Activated CD4-positive, alpha-beta T cell treated with anti-CD3 and anti-CD28 coated beads for 1 hour (primary cell): ENCODE data around the gene FRMD8.

Experiments
- DNase-seq: peaks from one replicate; pipeline ENCODE4 v3.0.0-alpha.2; 2020

FRMD8 gene

GRCh38 chr11:65386307-65387140 is at the start of gene FRMD8:
TSS of gene FRMD8 (plus strand) at chr11:65386637. CDS start at chr11:65387037, 400 bp downstream.
- peak; percentile 85 for DNase-seq

DNA sequence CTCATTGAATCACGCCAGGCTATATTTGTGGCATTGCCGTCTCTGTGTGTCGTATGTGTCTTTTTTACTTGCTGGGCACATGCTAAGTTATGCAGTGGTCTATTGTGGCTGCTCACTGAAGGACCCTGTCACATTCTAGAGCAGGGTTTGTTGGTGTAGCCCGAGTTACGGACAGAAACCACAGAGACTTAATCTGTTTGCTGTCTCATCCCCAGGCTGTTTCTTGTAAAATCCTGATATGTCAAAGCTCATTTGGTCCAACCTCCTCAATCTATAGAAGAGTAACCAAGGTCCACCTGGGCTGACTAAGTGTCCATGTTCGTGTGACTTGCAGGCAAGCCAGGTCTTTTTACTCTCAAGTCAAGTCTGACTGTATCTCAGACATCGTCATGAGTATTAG is 47.8 kb upstream of the FRMD8 start:
- DNase-seq: no peak

DNA sequence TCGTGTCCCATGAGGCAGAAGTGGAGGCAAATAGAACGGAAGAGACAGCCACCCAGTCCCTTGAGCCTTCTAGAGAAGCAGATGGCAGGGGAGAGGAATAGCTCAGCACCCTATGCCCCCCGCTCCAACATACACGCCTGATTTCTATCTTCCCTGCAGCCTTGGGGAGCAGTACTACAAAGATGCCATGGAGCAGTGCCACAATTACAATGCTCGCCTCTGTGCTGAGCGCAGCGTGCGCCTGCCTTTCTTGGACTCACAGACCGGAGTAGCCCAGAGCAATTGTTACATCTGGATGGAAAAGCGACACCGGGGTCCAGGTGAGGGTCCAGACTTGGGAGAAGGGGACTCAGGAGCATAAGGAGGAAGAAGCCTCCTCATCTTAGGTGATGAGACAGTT is 46.2 kb upstream of the FRMD8 start:
- no peak for DNase-seq

- no peak for DNase-seq
Observed at GRCh38 chr11:65341856-65342255, 44.6 kb upstream of the FRMD8 start.

DNA sequence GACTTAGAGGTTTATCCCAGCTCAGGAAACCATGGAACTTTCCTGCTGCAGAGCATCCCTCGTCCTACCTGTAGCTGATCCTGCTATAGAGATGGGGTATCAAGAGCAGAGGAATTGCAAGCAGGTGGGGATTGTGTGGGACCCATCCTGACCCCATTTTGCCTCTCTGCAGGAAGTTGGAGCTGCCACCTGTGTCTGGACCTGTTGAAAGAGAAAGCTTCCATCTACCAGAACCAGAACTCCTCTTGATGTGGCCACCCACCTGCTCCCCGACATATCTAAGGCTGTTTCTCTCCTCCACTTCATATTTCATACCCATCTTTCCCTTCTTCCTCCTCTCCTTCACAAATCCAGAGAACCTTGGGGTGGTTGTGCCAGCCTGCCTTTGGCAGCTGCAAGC is 34.9 kb upstream of the FRMD8 start:
- no peak for DNase-seq

DNA sequence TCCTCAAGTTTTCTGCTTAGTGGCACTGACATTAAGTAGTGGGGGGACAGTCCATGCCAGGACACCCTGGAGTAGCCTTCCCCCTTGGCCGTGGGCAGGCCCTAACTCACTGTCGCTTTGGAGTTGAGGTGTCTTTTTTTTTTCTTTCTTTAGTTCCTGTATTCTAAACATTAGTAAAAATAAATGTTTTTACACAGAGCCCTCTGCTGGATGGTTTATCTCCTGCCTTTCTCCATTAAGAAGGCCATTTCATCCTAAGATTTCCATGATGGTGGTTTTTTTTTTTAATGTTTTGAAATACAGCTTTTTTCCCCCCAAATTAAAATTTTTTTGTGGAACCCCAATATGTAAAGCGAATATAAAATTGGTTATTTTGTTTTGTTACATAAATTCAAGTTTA is 33.7 kb upstream of the FRMD8 start:
- DNase-seq: no peak

DNA sequence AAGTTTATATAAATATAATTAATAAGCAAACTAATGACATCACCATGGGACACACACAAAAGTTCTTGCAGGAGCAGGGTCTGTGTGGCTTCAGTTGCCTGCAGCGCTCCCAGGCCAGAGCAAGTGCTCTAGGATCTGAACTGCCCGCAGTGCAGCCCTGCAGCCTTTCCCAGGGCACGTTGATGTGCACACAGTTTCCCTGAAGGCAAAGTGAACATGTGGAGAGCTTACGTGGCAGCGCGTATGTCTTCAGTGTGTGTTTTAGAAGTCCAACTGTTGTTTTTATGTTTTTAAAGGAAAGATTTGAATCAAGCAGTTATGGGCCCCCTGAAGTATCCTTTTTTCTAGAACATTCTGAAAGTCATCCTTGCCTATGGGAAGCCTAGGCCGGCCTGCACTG is 33.1 kb upstream of the FRMD8 start:
- DNase-seq: no peak

- no peak for DNase-seq
Observed at GRCh38 chr11:65353900-65354264, 32.6 kb upstream of the FRMD8 start.

DNA sequence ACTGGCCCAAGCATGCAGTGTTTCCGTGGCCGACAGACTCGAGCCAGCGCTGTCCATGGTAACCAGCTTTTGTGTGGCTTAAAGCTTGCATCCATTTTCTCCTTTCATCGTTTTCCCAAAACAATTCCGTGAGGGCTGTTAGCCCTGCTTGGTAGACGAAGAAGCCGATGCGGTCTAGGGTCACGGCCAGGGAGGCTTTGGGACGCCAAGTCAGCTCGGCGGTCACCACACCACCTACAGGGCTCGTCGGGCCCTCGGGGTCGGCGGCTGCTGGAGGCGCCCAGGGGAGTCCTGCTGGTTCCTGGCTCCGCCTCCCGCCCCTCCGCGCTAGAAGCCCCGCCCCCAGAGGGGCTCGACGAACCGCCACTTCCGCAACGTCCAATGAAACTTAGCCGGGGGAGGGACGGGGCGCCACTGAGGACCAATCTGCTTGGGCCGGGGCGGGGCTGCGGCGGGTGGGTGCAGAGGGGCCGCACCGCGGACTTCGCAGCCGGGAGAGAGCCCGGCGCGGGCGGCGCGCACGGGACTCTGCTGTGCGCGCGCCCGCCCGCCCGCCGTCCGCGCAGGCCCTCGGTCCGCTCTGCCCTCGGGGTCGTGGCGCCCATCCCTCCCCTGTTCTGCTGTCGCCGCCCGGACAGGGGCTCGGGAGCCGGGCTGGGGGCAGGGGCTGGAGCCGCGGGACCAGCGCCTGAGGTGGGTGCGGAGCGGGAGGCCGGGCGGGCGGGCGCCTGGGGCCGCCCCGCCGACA is 32.0 kb upstream of the FRMD8 start, which contains the start of gene TIGD3:
TSS of gene TIGD3 (plus strand) at position 487 of the 748 bp plus-strand sequence. CDS start 1,058 bp downstream, outside the sequence.
- peak; percentile 94 for DNase-seq

GRCh38 chr11:65355013-65355775 is 31.2 kb upstream of the FRMD8 start:
- DNase-seq: peak; percentile 45

DNA sequence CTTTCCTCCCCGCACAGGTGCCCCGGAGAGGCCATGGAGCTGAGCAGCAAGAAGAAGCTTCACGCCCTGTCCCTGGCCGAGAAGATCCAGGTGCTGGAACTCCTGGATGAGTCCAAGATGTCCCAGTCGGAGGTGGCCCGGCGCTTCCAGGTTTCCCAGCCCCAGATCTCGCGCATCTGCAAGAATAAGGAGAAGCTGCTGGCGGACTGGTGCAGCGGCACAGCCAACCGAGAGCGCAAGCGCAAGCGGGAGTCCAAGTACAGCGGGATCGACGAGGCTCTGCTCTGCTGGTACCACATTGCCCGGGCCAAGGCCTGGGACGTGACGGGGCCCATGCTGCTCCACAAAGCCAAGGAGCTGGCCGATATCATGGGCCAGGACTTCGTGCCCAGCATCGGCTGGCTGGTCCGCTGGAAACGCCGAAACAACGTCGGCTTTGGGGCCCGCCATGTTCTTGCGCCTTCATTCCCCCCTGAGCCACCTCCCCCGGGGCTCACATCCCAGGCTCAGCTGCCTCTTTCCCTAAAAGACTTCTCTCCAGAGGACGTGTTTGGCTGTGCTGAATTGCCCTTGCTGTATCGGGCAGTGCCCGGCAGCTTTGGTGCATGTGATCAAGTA is 30.6 kb upstream of the FRMD8 start:
- DNase-seq: no peak

GRCh38 chr11:65356394-65356972 is 30.0 kb upstream of the FRMD8 start:
- no peak for DNase-seq

DNA sequence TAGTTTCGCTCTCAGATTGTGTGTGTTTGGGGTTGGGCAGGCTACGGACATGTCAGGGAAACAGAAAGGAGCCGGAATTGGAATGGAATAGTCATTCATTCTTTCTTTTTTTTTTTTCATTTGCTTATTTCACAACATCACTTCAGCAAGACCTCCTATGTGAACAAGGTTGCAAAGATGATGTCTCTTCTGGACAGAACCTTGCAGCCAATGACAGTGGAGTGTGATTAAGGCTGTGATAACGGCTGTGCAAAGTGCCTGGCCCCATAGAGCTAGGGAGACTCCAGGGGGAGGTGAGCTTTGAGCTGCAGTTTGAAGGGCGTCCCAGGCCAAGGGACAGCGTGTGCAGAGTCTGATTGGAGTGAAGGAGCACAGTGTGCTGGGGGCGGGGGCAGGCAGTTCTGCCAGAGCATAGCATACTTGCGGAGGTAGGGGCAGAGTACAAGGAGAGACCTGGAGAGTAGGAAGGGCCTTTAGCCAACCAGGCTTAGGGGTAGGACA is 28.5 kb upstream of the FRMD8 start:
- DNase-seq: no peak

GRCh38 chr11:65362320-65362931 is 24.0 kb upstream of the FRMD8 start:
- DNase-seq: no peak

- DNase-seq: no peak
Observed at GRCh38 chr11:65362966-65363365, 23.5 kb upstream of the FRMD8 start.

GRCh38 chr11:65363770-65364169 is 22.7 kb upstream of the FRMD8 start:
- DNase-seq: no peak

DNA sequence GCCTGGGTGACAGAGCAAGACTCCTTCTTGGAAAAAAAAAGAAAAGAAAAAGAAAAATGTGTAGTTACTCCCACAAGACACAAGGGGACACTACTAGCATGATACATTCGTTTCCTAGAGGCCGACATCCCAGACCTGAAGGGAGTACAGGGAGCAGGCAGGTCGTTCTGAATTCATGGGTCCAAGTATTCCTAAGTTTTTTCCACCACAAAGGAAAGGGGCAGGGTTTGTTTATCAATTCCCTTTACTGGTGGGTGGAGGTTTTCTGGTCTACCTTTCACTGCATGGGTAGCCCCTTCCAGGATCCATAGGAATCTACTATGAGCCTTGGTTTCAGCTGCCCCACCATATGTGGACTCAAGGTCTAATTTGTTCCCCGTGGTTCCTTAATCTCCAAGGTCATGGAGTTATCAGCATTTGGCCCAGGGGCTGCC is 20.1 kb upstream of the FRMD8 start:
- DNase-seq: no peak

DNA sequence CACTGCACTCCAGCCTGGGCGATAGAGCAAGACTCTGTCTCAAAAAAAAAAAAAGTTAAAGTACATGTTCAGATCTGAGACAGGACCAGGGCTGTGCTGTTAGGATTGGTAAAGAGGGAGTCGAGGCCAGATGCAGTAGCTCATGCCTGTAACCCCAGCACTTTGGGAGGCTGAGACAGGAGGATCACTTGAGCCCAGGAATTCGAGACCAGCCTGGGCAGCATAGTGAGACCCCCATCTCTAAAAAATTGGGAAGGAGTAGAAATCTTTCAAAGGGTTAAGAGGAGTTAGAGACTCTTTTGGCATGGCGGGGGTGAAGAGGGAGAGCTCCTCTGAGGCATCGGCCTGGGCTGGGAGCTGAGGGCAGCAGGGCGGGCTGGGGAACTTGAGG is 15.8 kb upstream of the FRMD8 start:
- DNase-seq: no peak

- no peak for DNase-seq
Observed at GRCh38 chr11:65373839-65374580, 12.4 kb upstream of the FRMD8 start.

GRCh38 chr11:65375012-65375411 is 11.4 kb upstream of the FRMD8 start:
- DNase-seq: no peak

DNA sequence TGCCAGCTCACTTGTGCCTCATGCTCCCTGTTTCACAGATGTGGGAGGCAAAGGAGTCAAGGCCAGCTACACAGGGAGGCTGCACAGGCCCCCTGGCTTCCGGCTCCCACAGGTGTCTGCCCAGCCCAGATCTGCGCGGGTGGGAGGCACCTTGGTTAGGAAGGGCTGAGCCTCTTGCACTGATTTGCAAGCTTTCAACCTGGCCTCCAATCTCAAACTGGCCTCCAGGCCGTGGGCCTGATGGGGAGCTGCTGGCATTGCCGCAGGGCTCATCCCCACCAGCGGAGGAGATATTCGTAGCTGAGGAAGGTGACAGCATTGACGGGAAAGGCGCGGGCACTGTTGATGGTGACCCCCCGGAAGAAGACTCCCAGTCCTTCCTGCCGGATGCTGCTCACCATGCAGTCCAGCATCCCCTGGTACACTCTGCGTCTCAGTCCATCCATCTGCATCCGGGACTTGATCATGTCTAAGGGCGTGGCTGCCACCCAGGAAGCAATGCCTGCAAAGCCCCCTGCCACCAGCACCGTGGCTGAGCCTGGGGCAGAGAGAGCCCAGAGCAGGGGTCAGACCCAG is 10.2 kb upstream of the FRMD8 start:
- DNase-seq: no peak
